SK-N-SH treated with all-trans-retinoic acid at 6 μM for 48 hours (cell line): ENCODE measurements around the gene ELOVL7.

Source experiments
- ATAC-seq: fragments of 200-7000 bp; cut with Tn5 transposase; 3 replicates; pipeline ENCODE4 v1.9.1; 2020; ENCODE audit warnings: mild to moderate bottlenecking, moderate library complexity
- ARNTL ChIP-seq: fragments of 450-650 bp; formaldehyde crosslinking; IDR thresholded peaks from 2 replicates; pipeline ENCODE4 v1.5.0; 2020; ENCODE audit warnings: low read depth, mild to moderate bottlenecking, moderate library complexity, borderline replicate concordance
- BACH2 ChIP-seq: fragments of 250-450 bp; sonication (Bioruptor Pico); IDR thresholded peaks from 2 replicates; pipeline ENCODE4 v1.9.0; 2021; ENCODE audit warnings: mild to moderate bottlenecking, borderline replicate concordance
- CSDC2 ChIP-seq: fragments of 250-450 bp; sonication (Bioruptor Pico); IDR thresholded peaks from 2 replicates; pipeline ENCODE4 v1.5.0; 2020; ENCODE audit warnings: mild to moderate bottlenecking, moderate library complexity
- ESRRG ChIP-seq: fragments of 250-450 bp; sonication (Bioruptor Pico); IDR thresholded peaks from 2 replicates; pipeline ENCODE4 v1.6.1; 2021; ENCODE audit warnings: mild to moderate bottlenecking
- ISL1 ChIP-seq: fragments of 250-450 bp; sonication (Bioruptor Pico); IDR thresholded peaks from 2 replicates; pipeline ENCODE4 v2.1.2; 2022; ENCODE audit warnings: mild to moderate bottlenecking, moderate library complexity
- OSR1 ChIP-seq: fragments of 250-450 bp; sonication (Bioruptor Pico); IDR thresholded peaks from 2 replicates; pipeline ENCODE4 v1.8.0; 2022; ENCODE audit warnings: moderate library complexity, mild to moderate bottlenecking, inconsistent platforms
- PATZ1 ChIP-seq: fragments of 250-450 bp; sonication (Bioruptor Pico); IDR thresholded peaks from 2 replicates; pipeline ENCODE4 v1.8.0; 2020; ENCODE audit warnings: mild to moderate bottlenecking, moderate library complexity, borderline replicate concordance
- PPARA ChIP-seq: fragments of 250-450 bp; sonication (Bioruptor Pico); IDR thresholded peaks from 2 replicates; pipeline ENCODE4 v1.5.0; 2020; ENCODE audit warnings: mild to moderate bottlenecking, borderline replicate concordance
- RARB ChIP-seq: fragments of 250-450 bp; sonication (Bioruptor Pico); IDR thresholded peaks from 2 replicates; pipeline ENCODE4 v1.8.0; 2021; ENCODE audit warnings: mild to moderate bottlenecking, moderate library complexity
- SNAI2 ChIP-seq: fragments of 250-450 bp; sonication (Bioruptor Pico); IDR thresholded peaks from 2 replicates; pipeline ENCODE4 v1.5.0; 2020; ENCODE audit warnings: mild to moderate bottlenecking, moderate library complexity
- TOX ChIP-seq: fragments of 250-450 bp; sonication (Bioruptor Pico); IDR thresholded peaks from 2 replicates; pipeline ENCODE4 v1.8.0; 2021; ENCODE audit warnings: mild to moderate bottlenecking, moderate library complexity, borderline replicate concordance
- TSHZ2 ChIP-seq: fragments of 250-450 bp; sonication (Bioruptor Pico); IDR thresholded peaks from 2 replicates; pipeline ENCODE4 v1.5.0; 2020; ENCODE audit warnings: mild to moderate bottlenecking, moderate library complexity
- ZC3H10 ChIP-seq: fragments of 250-450 bp; sonication (Bioruptor Pico); IDR thresholded peaks from 2 replicates; pipeline ENCODE4 v1.5.1; 2021; ENCODE audit warnings: mild to moderate bottlenecking, moderate library complexity
- ZFP3 ChIP-seq: fragments of 250-450 bp; sonication (Bioruptor Pico); IDR thresholded peaks from 2 replicates; pipeline ENCODE4 v1.5.0; 2020; ENCODE audit warnings: mild to moderate bottlenecking, moderate library complexity
- ZFP30 ChIP-seq: fragments of 450-650 bp; formaldehyde crosslinking; IDR thresholded peaks from 2 replicates; pipeline ENCODE4 v1.5.0; 2022; ENCODE audit warnings: mild to moderate bottlenecking, moderate library complexity
- ZNF70 ChIP-seq: fragments of 450-650 bp; formaldehyde crosslinking; IDR thresholded peaks from 2 replicates; pipeline ENCODE4 v1.5.0; 2020; ENCODE audit warnings: mild to moderate bottlenecking, moderate library complexity
- ZNF8 ChIP-seq: fragments of 450-650 bp; formaldehyde crosslinking; IDR thresholded peaks from 2 replicates; pipeline ENCODE4 v1.5.0; 2020; ENCODE audit warnings: mild to moderate bottlenecking, moderate library complexity
- TF ChIP-seq, protein P1 (sequence below): fragments of 250-450 bp; sonication (Bioruptor Pico); IDR thresholded peaks from 2 replicates; pipeline ENCODE4 v1.5.1; 2020; ENCODE audit warnings: low read depth, mild to moderate bottlenecking, moderate library complexity
- TF ChIP-seq, protein P2 (sequence below): fragments of 250-450 bp; sonication (Bioruptor Pico); IDR thresholded peaks from 2 replicates; pipeline ENCODE4 v1.8.0; 2021; ENCODE audit warnings: low read depth, mild to moderate bottlenecking, moderate library complexity, borderline replicate concordance

Gene ELOVL7

DNA sequence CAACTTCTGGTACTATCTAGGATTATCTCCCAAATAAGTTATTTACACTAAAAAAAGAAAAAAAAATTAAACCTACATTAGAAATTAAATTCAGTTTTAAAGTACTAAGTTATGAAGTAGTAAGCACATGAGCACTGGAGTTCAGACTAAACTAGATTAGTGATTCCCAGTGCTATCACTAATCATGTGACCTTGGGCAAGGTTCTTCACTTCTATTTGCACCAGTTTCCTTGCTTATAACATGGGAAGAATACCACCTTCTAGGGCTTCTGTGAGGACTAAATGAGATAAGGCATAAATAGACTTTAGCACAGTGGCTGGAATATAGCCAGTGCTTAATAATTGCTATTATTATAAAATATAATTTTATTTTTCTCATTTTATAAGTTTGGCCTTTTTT is 10.5 kb downstream of the ELOVL7 start:
- ATAC-seq: no peak
- no peak for TF ChIP-seq ARNTL (CRISPR knock-in tag)
- TF ChIP-seq ESRRG (CRISPR knock-in tag): no peak
- TF ChIP-seq CSDC2: no peak
- TF ChIP-seq, protein P1, sequence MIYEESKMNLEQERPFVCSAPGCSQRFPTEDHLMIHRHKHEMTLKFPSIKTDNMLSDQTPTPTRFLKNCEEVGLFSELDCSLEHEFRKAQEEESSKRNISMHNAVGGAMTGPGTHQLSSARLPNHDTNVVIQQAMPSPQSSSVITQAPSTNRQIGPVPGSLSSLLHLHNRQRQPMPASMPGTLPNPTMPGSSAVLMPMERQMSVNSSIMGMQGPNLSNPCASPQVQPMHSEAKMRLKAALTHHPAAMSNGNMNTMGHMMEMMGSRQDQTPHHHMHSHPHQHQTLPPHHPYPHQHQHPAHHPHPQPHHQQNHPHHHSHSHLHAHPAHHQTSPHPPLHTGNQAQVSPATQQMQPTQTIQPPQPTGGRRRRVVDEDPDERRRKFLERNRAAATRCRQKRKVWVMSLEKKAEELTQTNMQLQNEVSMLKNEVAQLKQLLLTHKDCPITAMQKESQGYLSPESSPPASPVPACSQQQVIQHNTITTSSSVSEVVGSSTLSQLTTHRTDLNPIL (CRISPR knock-in tag): no peak
- TF ChIP-seq PPARA (CRISPR knock-in tag): no peak
- TF ChIP-seq RARB (CRISPR knock-in tag): no peak
- TF ChIP-seq ZNF8 (CRISPR knock-in tag): no peak
- TF ChIP-seq ZNF70: no peak

GRCh38 chr5:60830581-60831127 is 13.4 kb downstream of the ELOVL7 start:
- TF ChIP-seq ZNF70: no peak
- TF ChIP-seq TSHZ2: no peak
- no peak for TF ChIP-seq ZFP30 (CRISPR knock-in tag)
- TF ChIP-seq PPARA (CRISPR knock-in tag): no peak
- no peak for TF ChIP-seq RARB (CRISPR knock-in tag)
- no peak for TF ChIP-seq SNAI2
- no peak for TF ChIP-seq CSDC2
- TF ChIP-seq ISL1 (CRISPR knock-in tag): no peak
- TF ChIP-seq OSR1 (CRISPR knock-in tag): no peak
- TF ChIP-seq ARNTL (CRISPR knock-in tag): no peak
- TF ChIP-seq BACH2: no peak
- TF ChIP-seq PATZ1: no peak
- ATAC-seq: no peak

GRCh38 chr5:60829490-60830266 is 14.4 kb downstream of the ELOVL7 start:
- ATAC-seq: no peak
- TF ChIP-seq ISL1 (CRISPR knock-in tag) (peak; percentile 76), TSHZ2 (no peak), SNAI2 (no peak)

GRCh38 chr5:60827201-60827600 is 16.9 kb downstream of the ELOVL7 start:
- TF ChIP-seq ZFP3 (no peak), ZFP30 (CRISPR knock-in tag) (no peak), ZC3H10 (CRISPR knock-in tag) (no peak), PPARA (CRISPR knock-in tag) (no peak), TOX (CRISPR knock-in tag) (no peak)
- TF ChIP-seq, protein P2, sequence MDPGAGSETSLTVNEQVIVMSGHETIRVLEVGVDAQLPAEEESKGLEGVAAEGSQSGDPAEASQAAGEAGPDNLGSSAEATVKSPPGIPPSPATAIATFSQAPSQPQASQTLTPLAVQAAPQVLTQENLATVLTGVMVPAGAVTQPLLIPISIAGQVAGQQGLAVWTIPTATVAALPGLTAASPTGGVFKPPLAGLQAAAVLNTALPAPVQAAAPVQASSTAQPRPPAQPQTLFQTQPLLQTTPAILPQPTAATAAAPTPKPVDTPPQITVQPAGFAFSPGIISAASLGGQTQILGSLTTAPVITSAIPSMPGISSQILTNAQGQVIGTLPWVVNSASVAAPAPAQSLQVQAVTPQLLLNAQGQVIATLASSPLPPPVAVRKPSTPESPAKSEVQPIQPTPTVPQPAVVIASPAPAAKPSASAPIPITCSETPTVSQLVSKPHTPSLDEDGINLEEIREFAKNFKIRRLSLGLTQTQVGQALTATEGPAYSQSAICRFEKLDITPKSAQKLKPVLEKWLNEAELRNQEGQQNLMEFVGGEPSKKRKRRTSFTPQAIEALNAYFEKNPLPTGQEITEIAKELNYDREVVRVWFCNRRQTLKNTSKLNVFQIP (CRISPR knock-in tag): no peak
- no peak for ATAC-seq
